H9 (cell line): ENCODE results near the gene LPCAT1. TPM values are rescaled to one million over a fixed set of nuclear protein-coding genes. Genes with fewer than 3 reads are reported as not detected.

Experiments used
- DNase-seq: peaks from one replicate; pipeline ENCODE4 v3.0.0-alpha.2; 2017
- H2AFZ ChIP-seq: one replicate; pipeline ENCODE4 v1.6.1; 2013; ENCODE audit warnings: mild to moderate bottlenecking, low read length, control low read depth, moderate library complexity
- H2AK5ac ChIP-seq: 2 replicates; pipeline ENCODE4 v1.6.1; 2013; ENCODE audit warnings: low read length, control low read depth, mixed read lengths; ENCODE audit not compliant: insufficient read length
- H2BK120ac ChIP-seq: one replicate; pipeline ENCODE4 v1.6.1; 2013; ENCODE audit warnings: low read depth, mild to moderate bottlenecking, low read length, control low read depth, inconsistent platforms; ENCODE audit not compliant: poor library complexity, severe bottlenecking
- H2BK12ac ChIP-seq: 2 replicates; pipeline ENCODE4 v1.6.1; 2013; ENCODE audit warnings: low read length, control low read depth, mixed read lengths, low read depth; ENCODE audit not compliant: insufficient read length
- H2BK15ac ChIP-seq: 2 replicates; pipeline ENCODE4 v1.6.1; 2013; ENCODE audit warnings: low read depth, low read length, control low read depth
- H2BK20ac ChIP-seq: one replicate; pipeline ENCODE4 v1.6.1; 2013; ENCODE audit warnings: low read depth, mild to moderate bottlenecking, low read length, control low read depth, inconsistent platforms; ENCODE audit not compliant: poor library complexity, severe bottlenecking
- H2BK5ac ChIP-seq: 2 replicates; pipeline ENCODE4 v1.6.1; 2013; ENCODE audit warnings: low read length, control low read depth, mixed read lengths; ENCODE audit not compliant: insufficient read length
- H3K14ac ChIP-seq: 2 replicates; pipeline ENCODE4 v1.6.1; 2013; ENCODE audit warnings: low read length, control low read depth; ENCODE audit not compliant: insufficient read depth
- H3K18ac ChIP-seq: 2 replicates; pipeline ENCODE4 v1.6.1; 2013; ENCODE audit warnings: low read depth, mild to moderate bottlenecking, mixed read lengths, low read length, control low read depth; ENCODE audit not compliant: insufficient read length
- H3K23ac ChIP-seq: 2 replicates; pipeline ENCODE4 v1.6.1; 2013; ENCODE audit warnings: low read length, control low read depth, mixed read lengths, low read depth; ENCODE audit not compliant: insufficient read length
- H3K23me2 ChIP-seq: 2 replicates; pipeline ENCODE4 v1.6.1; 2013; ENCODE audit warnings: low read depth, mild to moderate bottlenecking, mixed read lengths, low read length, control low read depth; ENCODE audit not compliant: insufficient read length, poor library complexity, severe bottlenecking
- H3K27ac ChIP-seq: 2 replicates; pipeline ENCODE4 v1.5.1; 2013; ENCODE audit warnings: low read length, control low read depth, mixed read lengths, low read depth; ENCODE audit not compliant: insufficient read length
- H3K27me3 ChIP-seq: 2 replicates; pipeline ENCODE4 v1.6.1; 2013; ENCODE audit warnings: low read length, control low read depth, inconsistent platforms; ENCODE audit not compliant: insufficient read depth
- H3K4ac ChIP-seq: 2 replicates; pipeline ENCODE4 v1.6.1; 2013; ENCODE audit warnings: low read depth, mild to moderate bottlenecking, control low read depth, inconsistent platforms, low read length, moderate library complexity
- H3K4me1 ChIP-seq: 2 replicates; pipeline ENCODE4 v1.6.1; 2013; ENCODE audit warnings: low read length, control low read depth, inconsistent platforms; ENCODE audit not compliant: insufficient read depth
- H3K4me2 ChIP-seq: 2 replicates; pipeline ENCODE4 v1.6.1; 2013; ENCODE audit warnings: low read length, control low read depth, mixed read lengths; ENCODE audit not compliant: insufficient read length, insufficient read depth
- H3K56ac ChIP-seq: 2 replicates; pipeline ENCODE4 v1.6.1; 2013; ENCODE audit warnings: low read depth, mild to moderate bottlenecking, mixed read lengths, low read length, control low read depth; ENCODE audit not compliant: insufficient read length
- H3K79me1 ChIP-seq: 2 replicates; pipeline ENCODE4 v1.6.1; 2013; ENCODE audit warnings: low read depth, mild to moderate bottlenecking, moderate library complexity, low read length, control low read depth, inconsistent platforms; ENCODE audit not compliant: insufficient read depth, poor library complexity, severe bottlenecking
- H3K79me2 ChIP-seq: 2 replicates; pipeline ENCODE4 v1.6.1; 2013; ENCODE audit warnings: low read length, control low read depth, inconsistent platforms; ENCODE audit not compliant: insufficient read depth
- H3K9ac ChIP-seq: 2 replicates; pipeline ENCODE4 v1.6.1; 2013; ENCODE audit warnings: low read length, control low read depth, mixed read lengths; ENCODE audit not compliant: insufficient read length; ENCODE audit errors: extremely low read depth
- H3K9me3 ChIP-seq: one replicate; pipeline ENCODE4 v1.6.1; 2013; ENCODE audit warnings: low read depth, low read length, inconsistent platforms; ENCODE audit not compliant: control insufficient read depth
- H3T11ph ChIP-seq: one replicate; pipeline ENCODE4 v1.6.1; 2013; ENCODE audit warnings: mild to moderate bottlenecking, low read length, control low read depth, inconsistent platforms
- H4K20me1 ChIP-seq: one replicate; pipeline ENCODE4 v1.6.1; 2013; ENCODE audit not compliant: control insufficient read depth, insufficient read length, insufficient read depth
- H4K5ac ChIP-seq: 2 replicates; pipeline ENCODE4 v1.6.1; 2013; ENCODE audit warnings: low read depth, mild to moderate bottlenecking, mixed read lengths, low read length, control low read depth; ENCODE audit not compliant: insufficient read length
- H4K8ac ChIP-seq: replicated peaks from 2 replicates; pipeline ENCODE4 v1.6.1; 2013; ENCODE audit warnings: low read length, control low read depth, mixed read lengths, low read depth; ENCODE audit not compliant: insufficient read length
- H4K91ac ChIP-seq: 2 replicates; pipeline ENCODE4 v1.6.1; 2013; ENCODE audit warnings: low read depth, mild to moderate bottlenecking, moderate library complexity, mixed read lengths, low read length, control low read depth; ENCODE audit not compliant: insufficient read length
- H3K27ac Mint-ChIP-seq, 3 experiments: 2 replicates in 2 of 3; 3 replicates in 1 of 3; pipeline ENCODE4 v1.8.0; 2020 to 2021; ENCODE audit warnings: mixed read lengths in 3 of 3, mild to moderate bottlenecking in 1 of 3, moderate library complexity in 1 of 3
- H3K27me3 Mint-ChIP-seq: 2 replicates; pipeline ENCODE4 v1.8.0; 2021; ENCODE audit warnings: low read depth, mild to moderate bottlenecking, moderate library complexity, mixed read lengths
- H3K36me3 Mint-ChIP-seq, 3 experiments: 2 replicates in 2 of 3; 3 replicates in 1 of 3; pipeline ENCODE4 v1.8.0; 2020 to 2021; ENCODE audit warnings: low read depth in 3 of 3, mixed read lengths in 3 of 3; ENCODE audit not compliant: insufficient read depth in 1 of 3
- H3K4me1 Mint-ChIP-seq, 2 experiments: 2 replicates each; pipeline ENCODE4 v1.8.0; 2020; ENCODE audit warnings: mixed read lengths in 2 of 2
- H3K4me3 Mint-ChIP-seq, 2 experiments: 2 replicates in 1 of 2; 3 replicates in 1 of 2; pipeline ENCODE4 v1.8.0; 2020 to 2021; ENCODE audit warnings: mild to moderate bottlenecking in 2 of 2, mixed read lengths in 2 of 2, moderate library complexity in 1 of 2
- H3K9me3 Mint-ChIP-seq, 2 experiments: 2 replicates in 1 of 2; 3 replicates in 1 of 2; pipeline ENCODE4 v1.8.0; 2020; ENCODE audit warnings: mild to moderate bottlenecking in 2 of 2, mixed read lengths in 2 of 2, moderate library complexity in 1 of 2
- WGBS: extraction: QIAGEN DNeasy Blood & Tissue Kit; methylation state at CpG from one replicate; pipeline ENCODE4 v1.1.7; 2013; ENCODE audit warnings: missing lambda C conversion rate, low lambda C conversion rate, mixed read lengths; ENCODE audit not compliant: insufficient read length; ENCODE audit errors: extremely low coverage; 5-methylcytosine and 5-hydroxymethylcytosine counted together
- total RNA-seq: library from RNA; stranded (reverse); gene quantifications from 2 replicates; pipeline ENCODE4 v1.2.1, GENCODE V29; 2021
- TF ChIP-seq, protein P1 (sequence below): fragments of 200-600 bp; sonication (generic); conservative IDR thresholded peaks from 3 replicates; pipeline ENCODE4 v1.8.0; 2021; ENCODE audit warnings: antibody characterized with exemption, mild to moderate bottlenecking

LPCAT1 gene
- total RNA-seq, 1 experiment from 2014 or later, result 231 TPM

DNA sequence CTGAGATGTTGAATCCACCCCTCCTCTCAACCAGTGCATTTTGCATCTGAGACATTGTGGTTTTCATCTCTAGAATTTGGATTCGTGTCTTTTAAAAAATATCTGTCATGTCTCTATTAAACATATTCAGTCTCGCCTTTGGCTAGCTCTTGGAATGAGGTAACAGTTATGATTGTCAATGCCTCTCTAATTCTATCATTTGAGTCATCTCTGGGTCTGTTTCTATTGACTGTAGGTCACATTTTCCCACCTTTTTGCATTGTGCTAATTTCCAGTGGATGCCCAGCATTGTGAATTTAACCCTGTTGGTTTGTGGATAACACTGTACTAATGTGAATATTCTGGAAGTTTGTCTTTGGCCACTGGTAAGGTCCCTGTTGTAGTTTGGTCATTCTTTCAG lies 70.1 kb downstream of the LPCAT1 start:
- H3K4ac ChIP-seq, result no peak overlapping the region
- H3K9me3 Mint-ChIP-seq, result peaks cover 65 to 68% of the 10 kb centered on the region in 2 experiments

More for the DNA sequence above, 70.1 kb downstream of the LPCAT1 start:
- TF ChIP-seq, protein P1, sequence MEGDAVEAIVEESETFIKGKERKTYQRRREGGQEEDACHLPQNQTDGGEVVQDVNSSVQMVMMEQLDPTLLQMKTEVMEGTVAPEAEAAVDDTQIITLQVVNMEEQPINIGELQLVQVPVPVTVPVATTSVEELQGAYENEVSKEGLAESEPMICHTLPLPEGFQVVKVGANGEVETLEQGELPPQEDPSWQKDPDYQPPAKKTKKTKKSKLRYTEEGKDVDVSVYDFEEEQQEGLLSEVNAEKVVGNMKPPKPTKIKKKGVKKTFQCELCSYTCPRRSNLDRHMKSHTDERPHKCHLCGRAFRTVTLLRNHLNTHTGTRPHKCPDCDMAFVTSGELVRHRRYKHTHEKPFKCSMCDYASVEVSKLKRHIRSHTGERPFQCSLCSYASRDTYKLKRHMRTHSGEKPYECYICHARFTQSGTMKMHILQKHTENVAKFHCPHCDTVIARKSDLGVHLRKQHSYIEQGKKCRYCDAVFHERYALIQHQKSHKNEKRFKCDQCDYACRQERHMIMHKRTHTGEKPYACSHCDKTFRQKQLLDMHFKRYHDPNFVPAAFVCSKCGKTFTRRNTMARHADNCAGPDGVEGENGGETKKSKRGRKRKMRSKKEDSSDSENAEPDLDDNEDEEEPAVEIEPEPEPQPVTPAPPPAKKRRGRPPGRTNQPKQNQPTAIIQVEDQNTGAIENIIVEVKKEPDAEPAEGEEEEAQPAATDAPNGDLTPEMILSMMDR, result no peak
- no peaks in the 10 kb centered on the region for H3K4me1 Mint-ChIP-seq
- H2BK15ac ChIP-seq, result no peak overlapping the region
- no peak overlapping the region for H3K27ac ChIP-seq
- no peak overlapping the region for H3K23ac ChIP-seq
- no peak overlapping the region for H4K8ac ChIP-seq
- no peak overlapping the region for H3K4me2 ChIP-seq
- no peak overlapping the region for H3K27ac Mint-ChIP-seq
- H3K27me3 Mint-ChIP-seq, result peaks cover 69% of the 10 kb centered on the region
- H2BK20ac ChIP-seq, result no peak overlapping the region
- H3K79me1 ChIP-seq, result no peaks in the 10 kb centered on the region
- no peak overlapping the region for H3K4me3 Mint-ChIP-seq
- H3K14ac ChIP-seq, result no peak overlapping the region
- H2AFZ ChIP-seq, result no peak overlapping the region
- no peak overlapping the region for H2AK5ac ChIP-seq
- no peak overlapping the region for H2BK12ac ChIP-seq
- no peak overlapping the region for H3K18ac ChIP-seq
- DNase-seq, result no peak
- H4K20me1 ChIP-seq, result no peaks in the 10 kb centered on the region
- H2BK5ac ChIP-seq, result no peak overlapping the region
- no peak overlapping the region for H2BK120ac ChIP-seq
- no CpG with 5 or more reads among the region's 2 CpGs for WGBS
- no peaks in the 10 kb centered on the region for H3K4me1 ChIP-seq
- H4K5ac ChIP-seq, result no peak overlapping the region
- peaks cover 25 to 36% (median 35%) of the 10 kb centered on the region in 3 experiments for H3K36me3 Mint-ChIP-seq
- no peaks in the 10 kb centered on the region for H3K23me2 ChIP-seq
- no peak overlapping the region for H4K91ac ChIP-seq
- H3K9ac ChIP-seq, result no peak overlapping the region
- H3K56ac ChIP-seq, result no peak overlapping the region
- H3K9me3 ChIP-seq, result peaks cover 34% of the 10 kb centered on the region
- H3K79me2 ChIP-seq, result no peaks in the 10 kb centered on the region
- H3T11ph ChIP-seq, result no peak overlapping the region
- no peaks in the 10 kb centered on the region; the same call in 1 of the 2 replicates for H3K27me3 ChIP-seq
